ENCODE data around the gene MID1. TPM values are rescaled to one million over a fixed set of nuclear protein-coding genes. Genes with fewer than 3 reads are reported as not detected.

Gene MID1
- total and polyA plus RNA-seq, 2 donors from 2014 or later: 5.3 to 54.1 TPM

GRCh38 chrX:10582945-10583344 lies 37.4 kb downstream of the MID1 start:
- DNase-seq (no peak), FAIRE-seq (peak; percentile 29)
- Histone ChIP-seq H3K4me3 (ENCODE audit: low read length in 3 of 3) (no peak overlapping the region), H3K27ac (ENCODE audit: low read depth in 2 of 2, low read length in 2 of 2) (no peak overlapping the region), H3K36me3 (ENCODE audit: control insufficient read depth in 2 of 3, insufficient read depth in 3 of 3, low read length in 3 of 3) (no peaks in the 10 kb centered on the region), H3K4me1 (ENCODE audit: control insufficient read depth in 2 of 3, insufficient read depth in 2 of 3, low read depth in 1 of 3, low read length in 3 of 3) (peaks cover 0 to 3% (median 0%) of the 10 kb centered on the region in 3 donors), H3K9me3 (ENCODE audit: control insufficient read depth in 2 of 3, insufficient read depth in 1 of 3, low read length in 3 of 3) (no peaks in the 10 kb centered on the region), H3K9ac (ENCODE audit: low read length in 3 of 3) (no peak overlapping the region), H3K27me3 (ENCODE audit: control insufficient read depth, insufficient read depth, low read length) (no peaks in the 10 kb centered on the region)
- no peak for TF ChIP-seq CTCF (IDR thresholded peaks at IDR 0.05; ENCODE audit: borderline replicate concordance, extremely low read depth, insufficient read depth)
- intact Hi-C loops (cut with DNase I): no loop called here

- Histone ChIP-seq H3K9ac (ENCODE audit: low read length in 3 of 3) (no peak overlapping the region), H3K4me1 (ENCODE audit: control insufficient read depth in 2 of 3, insufficient read depth in 2 of 3, low read depth in 1 of 3, low read length in 3 of 3) (peaks cover 0 to 3% (median 0%) of the 10 kb centered on the region in 3 donors), H3K4me3 (ENCODE audit: low read length in 3 of 3) (no peak overlapping the region), H3K27me3 (ENCODE audit: control insufficient read depth, insufficient read depth, low read length) (no peaks in the 10 kb centered on the region), H3K36me3 (ENCODE audit: control insufficient read depth in 2 of 3, insufficient read depth in 3 of 3, low read length in 3 of 3) (no peaks in the 10 kb centered on the region), H3K27ac (ENCODE audit: low read depth in 2 of 2, low read length in 2 of 2) (no peak overlapping the region), H3K9me3 (ENCODE audit: control insufficient read depth in 2 of 3, insufficient read depth in 1 of 3, low read length in 3 of 3) (no peaks in the 10 kb centered on the region)
- intact Hi-C loops (cut with DNase I): no loop called here
- FAIRE-seq (no peak), DNase-seq (no peak)
- no peak for TF ChIP-seq CTCF (IDR thresholded peaks at IDR 0.05; ENCODE audit: borderline replicate concordance, extremely low read depth, insufficient read depth)
These were observed 38.1 kb downstream of the MID1 start for GRCh38 chrX:10582215-10582733.

- H3K4me1 ChIP-seq (ENCODE audit: control insufficient read depth in 2 of 3, insufficient read depth in 2 of 3, low read depth in 1 of 3, low read length in 3 of 3): peaks cover 0 to 3% (median 0%) of the 10 kb centered on the region in 3 donors
- no peaks in the 10 kb centered on the region for H3K27me3 ChIP-seq (ENCODE audit: control insufficient read depth, insufficient read depth, low read length)
- DNase-seq (peak in 1 of 5 donors; percentile 54), FAIRE-seq (peak; percentile 77)
- peak overlapping the region; percentile 8 to 64 for H3K27ac ChIP-seq (ENCODE audit: low read depth in 2 of 2, low read length in 2 of 2)
- intact Hi-C loops (cut with DNase I): no loop called here
- peak overlapping the region; percentile 26 to 47 (median 36) for H3K4me3 ChIP-seq (ENCODE audit: low read length in 3 of 3)
- no peak for TF ChIP-seq CTCF (IDR thresholded peaks at IDR 0.05; ENCODE audit: borderline replicate concordance, extremely low read depth, insufficient read depth)
- H3K9ac ChIP-seq (ENCODE audit: low read length in 3 of 3): peak overlapping the region in 1 of 3 donors; percentile 30
- H3K36me3 ChIP-seq (ENCODE audit: control insufficient read depth in 2 of 3, insufficient read depth in 3 of 3, low read length in 3 of 3): no peaks in the 10 kb centered on the region
- H3K9me3 ChIP-seq (ENCODE audit: control insufficient read depth in 2 of 3, insufficient read depth in 1 of 3, low read length in 3 of 3): no peaks in the 10 kb centered on the region
These were observed 41.0 kb downstream of the MID1 start for GRCh38 chrX:10579112-10580011.
